Measurements from ENCODE around the gene CHD2.

GRCh38 chr15:92879949-92880725, 20.0 kb upstream of the CHD2 start:
- TF ChIP-seq CTCF (conservative IDR thresholded peaks at IDR 0.05 in 1 of 2, IDR thresholded peaks at IDR 0.05 in 1 of 2; ENCODE audit: extremely low read depth in 1 of 2, insufficient read depth in 1 of 2, low read depth in 1 of 2, low read length in 2 of 2) (no peak), EZH2 (IDR thresholded peaks at IDR 0.05; ENCODE audit: borderline replicate concordance, low read length) (no peak)
